Endothelial cell of umbilical vein (primary cell): ENCODE results near the gene LMO7. TPM values are rescaled to one million over a fixed set of nuclear protein-coding genes. Genes with fewer than 3 reads are reported as not detected.

Experiments used
- BruUV-seq: library from RNA; stranded (reverse); fragments of 400-500 nt; replicated peaks from 2 replicates; lab custom pipeline; 2021; lab: Mats Ljungman, UMichigan
- CTCF ChIA-PET: fragments of 300-600, 350-600 bp; sonication (Branson Sonifier 250); formaldehyde crosslinking; loops from one replicate; lab custom pipeline; 2021; ENCODE audit warnings: antibody characterized with exemption, inconsistent platforms; lab: Charles Lee
- POLR2A ChIA-PET: fragments of 300-600, 350-600 bp; sonication (Branson Sonifier 250); formaldehyde crosslinking; loops from one replicate; lab custom pipeline; 2021; ENCODE audit warnings: antibody characterized with exemption, inconsistent platforms; lab: Charles Lee
- DNase-seq: peaks from one replicate; pipeline ENCODE4 v3.0.0-alpha.2; 2011; ENCODE audit warnings: low read depth, low spot score
- FAIRE-seq: peaks from 2 replicates; lab custom pipeline; 2011; peaks lifted over from hg19 to GRCh38; lab: Jason Lieb, UNC
- H2AFZ ChIP-seq: 2 replicates; pipeline ENCODE4 v1.6.0; 2012; ENCODE audit warnings: low read depth, low read length, control low read depth, inconsistent platforms
- H3K27ac ChIP-seq: 2 replicates; pipeline ENCODE4 v1.5.1; 2011; ENCODE audit warnings: low read depth, mild to moderate bottlenecking, control low read depth, low read length, moderate library complexity; ENCODE audit not compliant: insufficient read depth
- H3K27me3 ChIP-seq, 2 experiments: 2 replicates each; pipeline versions ENCODE4 v1.6.0 to v1.6.1; 2011; ENCODE audit warnings: low read length in 2 of 2, mixed read lengths in 1 of 2; ENCODE audit not compliant: control insufficient read depth in 2 of 2, insufficient read depth in 2 of 2
- H3K36me3 ChIP-seq, 2 experiments: 2 replicates in 1 of 2; 3 replicates in 1 of 2; pipeline ENCODE4 v1.5.1; 2011; ENCODE audit warnings: low read length in 2 of 2, mild to moderate bottlenecking in 1 of 2, moderate library complexity in 1 of 2; ENCODE audit not compliant: control insufficient read depth in 2 of 2, insufficient read depth in 2 of 2; ENCODE audit errors: extremely low read depth in 1 of 2
- H3K4me1 ChIP-seq: 3 replicates; pipeline ENCODE4 v1.5.1; 2011; ENCODE audit warnings: mild to moderate bottlenecking, low read length; ENCODE audit not compliant: control insufficient read depth, insufficient read depth; ENCODE audit errors: extremely low read depth
- H3K4me2 ChIP-seq: 2 replicates; pipeline ENCODE4 v1.6.1; 2011; ENCODE audit warnings: low read length, control low read depth, mixed read lengths; ENCODE audit not compliant: insufficient read depth
- H3K4me3 ChIP-seq, 3 experiments: fragments of 200-600 bp in 1 of 3; sonication (generic), shearing (Covaris generic) in 1 of 3; replicated peaks in 1 of 3; 2 replicates each; pipeline ENCODE4 v1.5.1; 2011 to 2016; ENCODE audit warnings: control low read depth in 3 of 3, low read length in 3 of 3, mild to moderate bottlenecking in 2 of 3, inconsistent platforms in 1 of 3, low read depth in 1 of 3, moderate library complexity in 1 of 3; ENCODE audit not compliant: insufficient read depth in 1 of 3
- H3K79me2 ChIP-seq: 2 replicates; pipeline ENCODE4 v1.6.0; 2012; ENCODE audit warnings: low read length, inconsistent platforms; ENCODE audit not compliant: control insufficient read depth, insufficient read depth
- H3K9ac ChIP-seq: replicated peaks from 2 replicates; pipeline ENCODE3; 2011; ENCODE audit warnings: low read length, control low read depth; ENCODE audit not compliant: insufficient read depth; ENCODE audit errors: extremely low read depth
- H3K9me1 ChIP-seq: replicated peaks from 3 replicates; pipeline ENCODE4 v1.6.0; 2011; ENCODE audit warnings: mild to moderate bottlenecking, low read length; ENCODE audit not compliant: control insufficient read depth, insufficient read depth; ENCODE audit errors: extremely low read depth
- H3K9me3 ChIP-seq: replicated peaks from 2 replicates; pipeline ENCODE4 v1.5.1; 2012; ENCODE audit warnings: low read length, inconsistent platforms; ENCODE audit not compliant: control insufficient read depth, insufficient read depth
- H4K20me1 ChIP-seq: replicated peaks from 2 replicates; pipeline ENCODE3; 2011; ENCODE audit warnings: mild to moderate bottlenecking, low read length; ENCODE audit not compliant: control insufficient read depth, insufficient read depth; ENCODE audit errors: extremely low read depth
- CTCF ChIP-seq, 2 donors: IDR thresholded peaks; 1 replicate in 1 of 2; 2 replicates in 1 of 2; pipeline ENCODE4 v1.5.1; 2011; ENCODE audit warnings: low read length in 2 of 2, mild to moderate bottlenecking in 2 of 2, moderate library complexity in 2 of 2, control low read depth in 1 of 2, inconsistent platforms in 1 of 2, low read depth in 1 of 2; ENCODE audit not compliant: insufficient read depth in 1 of 2; ENCODE audit errors: extremely low read depth in 1 of 2
- EZH2 ChIP-seq: IDR thresholded peaks from 2 replicates; pipeline ENCODE4 v1.6.1; 2012; ENCODE audit warnings: borderline replicate concordance, low read depth, mild to moderate bottlenecking, moderate library complexity, low read length, inconsistent platforms; ENCODE audit not compliant: severe bottlenecking
- FOS ChIP-seq: IDR thresholded peaks from 2 replicates; pipeline ENCODE4 v1.6.1; 2011; ENCODE audit warnings: mild to moderate bottlenecking, low read length, moderate library complexity, borderline replicate concordance; ENCODE audit not compliant: insufficient read depth
- GATA2 ChIP-seq: IDR thresholded peaks from 2 replicates; pipeline ENCODE4 v1.7.0; 2011; ENCODE audit warnings: low read depth, mild to moderate bottlenecking, moderate library complexity, mixed read lengths, low read length; ENCODE audit not compliant: insufficient read length, insufficient read depth
- JUN ChIP-seq: IDR thresholded peaks from 2 replicates; pipeline ENCODE4 v1.6.1; 2011; ENCODE audit warnings: borderline replicate concordance, low read depth; ENCODE audit not compliant: insufficient read length, insufficient read depth
- MAX ChIP-seq: IDR thresholded peaks from 2 replicates; pipeline ENCODE4 v1.6.1; 2011; ENCODE audit not compliant: insufficient read depth, insufficient read length
- MYC ChIP-seq: IDR thresholded peaks from one replicate; pipeline ENCODE4 v1.6.1; 2011; ENCODE audit warnings: mild to moderate bottlenecking, low read depth, low read length
- POLR2A ChIP-seq: IDR thresholded peaks from 2 replicates; pipeline ENCODE4 v1.6.1; 2012; ENCODE audit warnings: low read depth, mild to moderate bottlenecking, control low read depth, low read length
- POLR2AphosphoS5 ChIP-seq: IDR thresholded peaks from 2 replicates; pipeline ENCODE4 v1.6.1; 2012; ENCODE audit warnings: low read depth, mild to moderate bottlenecking, control low read depth, low read length, moderate library complexity; ENCODE audit not compliant: insufficient read depth
- dilution Hi-C: fragments of 300-500 bp; cut with MboI; formaldehyde crosslinking; loops from one replicate; pipeline ENCODE4 v1.15.0; 2019; ENCODE audit warnings: low sequenced_read_pairs; ENCODE audit not compliant: extremely low pct_ligation_motif_present
- intact Hi-C: fragments of 100-400 bp; cut with micrococcal nuclease; formaldehyde crosslinking; loops from one replicate; pipeline ENCODE4 v1.10.0; 2022
- polyA plus RNA-seq, 4 experiments: library from polyadenylated mRNA; depleted of rRNA in 3 of 4; stranded (reverse) in 3 of 4; unstranded in 1 of 4; fragments of >200 nt; gene quantifications; 2 replicates each; pipeline versions ENCODE4 v1.2.1 to v1.2.3, GENCODE V29; 2011 to 2012; ENCODE audit warnings: missing spikeins in 1 of 4
- total RNA-seq: library from RNA; stranded (reverse); gene quantifications from 2 replicates; pipeline ENCODE4 v1.2.3, GENCODE V29; 2021

Gene LMO7
- total and polyA plus RNA-seq, 2 donors (not counting 3 experiments of a cell fraction or from before 2014, with no cell fraction given) = 10.5 to 21.1 TPM

- H3K9ac ChIP-seq = no peak overlapping the region
- no peak overlapping the region for H3K27ac ChIP-seq
- intact Hi-C loops = no loop called here
- CTCF ChIA-PET = no interaction called here
- FAIRE-seq = no peak
- no peak overlapping the region for H3K4me2 ChIP-seq
- POLR2A ChIA-PET = no interaction called here
- H3K79me2 ChIP-seq = peaks cover 4% of the 10 kb centered on the region
- TF ChIP-seq MYC = no peak
- no peak for TF ChIP-seq POLR2AphosphoS5
- no peak overlapping the region for H3K4me3 ChIP-seq
- H3K9me1 ChIP-seq = no peaks in the 10 kb centered on the region
- dilution Hi-C loops = no loop called here
- BruUV-seq = no TSS peak
- H3K27me3 ChIP-seq = no peaks in the 10 kb centered on the region
- no peak overlapping the region for H2AFZ ChIP-seq
- no peaks in the 10 kb centered on the region for H3K36me3 ChIP-seq
- no peaks in the 10 kb centered on the region for H3K4me1 ChIP-seq
- H3K9me3 ChIP-seq = no peaks in the 10 kb centered on the region
- no peaks in the 10 kb centered on the region for H4K20me1 ChIP-seq
- no peak for DNase-seq
Measured at GRCh38 chr13:75652726-75653125, 16.6 kb downstream of the LMO7 start.

- dilution Hi-C loops = no loop called here
- BruUV-seq = no TSS peak
Measured at GRCh38 chr13:75656425-75656989, 20.4 kb downstream of the LMO7 start.

More at GRCh38 chr13:75656425-75656989, 20.4 kb downstream of the LMO7 start:
- FAIRE-seq (no peak), DNase-seq (no peak)
- ChIA-PET CTCF (no interaction called here), POLR2A (no interaction called here)
- intact Hi-C loops = no loop called here
- TF ChIP-seq POLR2A (no peak), MYC (no peak), EZH2 (no peak), GATA2 (no peak), CTCF (IDR thresholded peaks at IDR 0.05; ENCODE audit: extremely low read depth in 1 of 2, insufficient read depth in 1 of 2, low read depth in 1 of 2, low read length in 2 of 2) (no peak), POLR2AphosphoS5 (no peak), JUN (no peak), MAX (no peak), FOS (no peak)
- H3K4me2 ChIP-seq = no peak overlapping the region
- H3K4me3 ChIP-seq = no peak overlapping the region
- no peaks in the 10 kb centered on the region for H3K36me3 ChIP-seq
- H3K79me2 ChIP-seq = peaks cover 2% of the 10 kb centered on the region
- H3K9ac ChIP-seq = no peak overlapping the region
- H3K9me3 ChIP-seq = no peaks in the 10 kb centered on the region
- no peaks in the 10 kb centered on the region for H4K20me1 ChIP-seq
- no peak overlapping the region for H3K27ac ChIP-seq
- no peaks in the 10 kb centered on the region for H3K4me1 ChIP-seq
- no peaks in the 10 kb centered on the region for H3K27me3 ChIP-seq
- no peaks in the 10 kb centered on the region for H3K9me1 ChIP-seq
- H2AFZ ChIP-seq = no peak overlapping the region
